GM18868 (cell line): ENCODE measurements around the gene CSH2.

ENCODE experiments used
- ATAC-seq: cut with Tn5 transposase; IDR thresholded peaks from one replicate; pipeline ENCODE4 v1.9.1; 2021; ENCODE audit warnings: mild to moderate bottlenecking, moderate library complexity; ENCODE audit not compliant: unreplicated experiment

CSH2 gene

GRCh38 chr17:63835167-63835720 is 38.2 kb downstream of the CSH2 start:
- no peak for ATAC-seq

- peak; percentile 72 for ATAC-seq
Measured at GRCh38 chr17:63834431-63835166, 38.9 kb downstream of the CSH2 start.

DNA sequence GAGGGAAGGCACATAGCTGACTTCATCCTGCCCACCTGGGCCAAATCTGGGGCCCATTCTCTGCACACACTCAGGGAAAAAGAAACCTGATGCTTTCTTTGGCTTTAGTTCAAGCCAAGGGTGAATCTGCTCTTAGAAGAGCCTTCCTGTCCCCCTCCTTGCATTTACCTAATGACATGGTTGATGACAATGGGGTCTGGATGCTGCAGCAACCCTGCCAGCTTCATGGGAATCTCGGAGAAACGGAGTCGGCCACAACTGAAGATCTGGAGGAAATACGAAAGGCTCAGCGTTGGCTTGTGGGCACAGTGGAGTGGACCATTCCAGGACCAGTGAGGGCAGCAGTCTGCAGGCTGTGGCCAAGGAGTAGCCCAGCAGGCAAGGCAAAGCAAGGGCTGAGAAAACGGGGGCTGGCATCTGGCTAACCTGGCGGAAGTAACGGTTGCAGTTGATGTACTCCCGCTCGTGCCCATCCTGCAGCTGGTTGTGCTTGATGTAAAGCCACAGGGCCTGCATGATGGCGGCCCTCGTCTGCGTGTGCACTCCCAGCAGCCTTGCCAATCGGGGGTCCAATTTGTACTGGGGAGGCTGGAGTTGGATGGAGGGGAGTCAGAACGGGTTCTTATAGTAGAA is 39.6 kb downstream of the CSH2 start:
- ATAC-seq, result no peak

- ATAC-seq, result no peak
Measured at GRCh38 chr17:63833026-63833740, 40.3 kb downstream of the CSH2 start.

- ATAC-seq, result no peak
Measured at GRCh38 chr17:63832455-63832854, 41.0 kb downstream of the CSH2 start.

- ATAC-seq, result no peak
Measured at GRCh38 chr17:63832014-63832413, 41.5 kb downstream of the CSH2 start.

DNA sequence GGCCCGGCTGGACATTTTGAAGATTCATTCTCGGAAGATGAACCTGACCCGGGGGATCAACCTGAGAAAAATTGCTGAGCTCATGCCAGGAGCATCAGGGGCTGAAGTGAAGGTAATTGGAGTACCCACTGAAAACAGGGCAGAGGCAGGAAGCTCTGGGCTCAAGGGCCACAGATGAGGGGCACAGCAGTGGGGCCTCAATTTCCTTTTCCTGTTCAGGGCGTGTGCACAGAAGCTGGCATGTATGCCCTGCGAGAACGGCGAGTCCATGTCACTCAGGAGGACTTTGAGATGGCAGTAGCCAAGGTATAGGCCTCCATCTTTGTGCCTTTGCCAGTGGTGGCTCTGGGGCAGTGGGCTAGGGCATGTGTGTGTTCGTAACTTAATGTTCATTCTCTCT is 42.0 kb downstream of the CSH2 start:
- no peak for ATAC-seq

DNA sequence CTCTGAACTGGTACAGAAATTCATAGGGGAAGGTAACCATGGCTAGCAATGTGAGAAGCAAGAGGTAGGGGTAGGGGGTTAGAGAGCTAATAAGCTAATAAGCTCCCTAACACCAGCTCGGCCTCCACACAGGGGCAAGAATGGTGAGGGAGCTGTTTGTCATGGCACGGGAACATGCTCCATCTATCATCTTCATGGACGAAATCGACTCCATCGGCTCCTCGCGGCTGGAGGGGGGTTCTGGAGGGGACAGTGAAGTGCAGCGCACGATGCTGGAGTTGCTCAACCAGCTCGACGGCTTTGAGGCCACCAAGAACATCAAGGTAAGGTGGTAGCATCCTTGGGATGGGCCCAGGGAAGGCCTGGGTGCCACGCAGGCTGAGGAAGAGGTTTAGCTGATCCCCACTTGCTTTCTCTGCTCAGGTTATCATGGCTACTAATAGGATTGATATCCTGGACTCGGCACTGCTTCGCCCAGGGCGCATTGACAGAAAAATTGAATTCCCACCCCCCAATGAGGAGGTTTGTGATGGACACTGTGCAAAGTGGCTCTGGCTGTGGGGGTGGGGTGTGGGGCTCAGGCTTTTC is 42.5 kb downstream of the CSH2 start:
- no peak for ATAC-seq

DNA sequence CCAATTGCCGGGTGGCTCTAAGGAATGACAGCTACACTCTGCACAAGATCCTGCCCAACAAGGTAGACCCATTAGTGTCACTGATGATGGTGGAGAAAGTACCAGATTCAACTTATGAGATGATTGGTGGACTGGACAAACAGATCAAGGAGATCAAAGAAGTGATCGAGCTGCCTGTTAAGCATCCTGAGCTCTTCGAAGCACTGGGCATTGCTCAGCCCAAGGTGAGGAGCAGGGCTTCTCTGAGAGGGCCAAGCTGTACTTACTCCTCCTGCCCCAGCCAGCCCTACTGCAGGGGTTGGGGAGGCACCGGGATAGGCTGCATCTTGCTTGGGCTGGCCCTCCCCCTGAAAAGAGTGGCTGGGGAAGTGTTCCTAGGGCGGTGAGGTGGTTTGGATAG is 43.2 kb downstream of the CSH2 start:
- ATAC-seq, result no peak

DNA sequence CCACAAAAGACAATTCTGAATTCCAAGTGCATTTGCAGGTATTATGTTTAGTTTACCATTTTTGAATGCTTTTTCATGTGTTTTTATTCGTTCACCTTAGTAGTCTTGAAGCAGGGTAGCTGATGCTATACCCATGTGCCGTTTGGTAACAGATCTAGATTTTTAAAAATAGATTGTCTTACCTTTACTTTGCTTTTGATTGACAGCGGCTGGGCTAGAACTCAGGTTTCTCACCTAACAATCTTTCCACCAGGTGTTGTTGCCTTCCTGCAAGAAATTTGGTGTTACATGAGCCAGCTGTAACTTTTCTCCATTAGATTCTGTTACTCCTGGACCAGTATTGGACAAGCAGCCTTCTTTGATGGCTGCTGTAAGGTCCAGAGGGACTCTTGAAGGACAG is 44.5 kb downstream of the CSH2 start:
- no peak for ATAC-seq

GRCh38 chr17:63827801-63828221 is 45.7 kb downstream of the CSH2 start:
- no peak for ATAC-seq

DNA sequence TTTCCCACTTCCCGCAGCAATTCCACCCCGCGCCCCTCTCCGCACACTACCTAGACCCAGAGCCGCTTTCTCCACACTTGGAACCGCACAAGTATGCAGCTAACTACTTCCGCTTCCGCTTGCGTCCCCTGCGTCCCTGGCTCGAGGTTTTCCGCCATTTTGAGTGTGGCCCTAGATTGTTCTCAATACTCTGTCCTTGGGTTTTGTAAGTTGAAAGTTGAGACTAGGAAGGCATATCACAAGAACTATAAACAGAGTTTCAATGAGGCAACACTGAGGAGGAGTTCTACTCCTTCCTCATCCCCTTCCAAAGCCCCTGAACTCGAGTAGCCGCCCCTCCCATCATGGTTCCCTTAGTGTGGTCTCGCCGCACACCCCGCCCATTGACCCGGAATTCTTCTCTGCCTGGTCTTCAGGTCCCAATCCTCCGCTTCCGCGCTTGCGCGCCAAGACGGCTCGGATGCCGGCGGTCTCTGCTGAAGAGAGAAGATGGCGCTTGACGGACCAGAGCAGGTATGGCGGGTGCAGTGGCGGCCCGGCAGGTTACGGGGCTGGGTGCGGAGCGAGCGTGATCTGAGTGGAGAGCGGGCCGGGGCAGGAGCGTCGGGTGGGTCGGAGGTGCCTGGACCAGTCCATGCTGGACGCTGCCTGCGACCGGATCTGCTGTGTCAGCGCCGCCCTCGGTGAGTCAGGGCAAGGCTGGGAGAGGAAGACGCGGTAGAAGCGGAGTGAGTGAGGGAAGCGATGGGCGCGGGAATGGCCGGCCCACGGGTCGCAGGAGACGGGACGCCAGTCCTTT is 46.3 kb downstream of the CSH2 start, which contains the start of the genes FTSJ3 and PSMC5:
FTSJ3 (minus strand) TSS at position 662 of the 799 bp plus-strand sequence. CDS start 761 bp downstream, outside the sequence.
PSMC5 (plus strand) TSS at position 430 of the 799 bp plus-strand sequence; CDS start at position 490, 60 bp downstream.
- ATAC-seq, result peak; percentile 88

DNA sequence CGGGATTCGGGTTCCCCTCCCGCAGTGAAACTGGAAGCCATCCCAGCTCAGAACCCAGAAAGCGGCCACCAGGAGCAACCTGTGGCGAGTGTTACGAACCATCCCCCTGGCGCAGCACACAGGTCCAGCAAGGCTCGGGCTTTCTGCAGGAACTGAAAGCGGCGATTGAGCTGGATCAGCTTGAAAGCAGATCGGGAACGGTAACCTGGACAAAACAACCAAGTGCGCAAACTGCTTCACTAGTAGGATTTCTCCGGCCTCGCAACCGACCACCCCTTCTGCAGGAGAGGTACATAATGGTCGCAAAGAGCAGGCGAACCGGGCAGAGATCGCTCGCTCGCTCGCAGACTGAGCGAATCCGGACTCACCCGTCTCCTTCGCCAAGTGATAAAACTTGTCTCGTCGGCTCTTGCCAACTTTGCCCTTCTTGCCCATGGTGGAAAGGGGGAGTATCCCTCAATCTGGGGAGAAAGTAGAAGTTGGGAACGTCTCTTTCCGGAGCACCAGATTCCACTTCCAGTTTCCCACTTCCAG is 46.9 kb downstream of the CSH2 start:
- ATAC-seq, result no peak

GRCh38 chr17:63824362-63824761 is 49.1 kb downstream of the CSH2 start:
- no peak for ATAC-seq

DNA sequence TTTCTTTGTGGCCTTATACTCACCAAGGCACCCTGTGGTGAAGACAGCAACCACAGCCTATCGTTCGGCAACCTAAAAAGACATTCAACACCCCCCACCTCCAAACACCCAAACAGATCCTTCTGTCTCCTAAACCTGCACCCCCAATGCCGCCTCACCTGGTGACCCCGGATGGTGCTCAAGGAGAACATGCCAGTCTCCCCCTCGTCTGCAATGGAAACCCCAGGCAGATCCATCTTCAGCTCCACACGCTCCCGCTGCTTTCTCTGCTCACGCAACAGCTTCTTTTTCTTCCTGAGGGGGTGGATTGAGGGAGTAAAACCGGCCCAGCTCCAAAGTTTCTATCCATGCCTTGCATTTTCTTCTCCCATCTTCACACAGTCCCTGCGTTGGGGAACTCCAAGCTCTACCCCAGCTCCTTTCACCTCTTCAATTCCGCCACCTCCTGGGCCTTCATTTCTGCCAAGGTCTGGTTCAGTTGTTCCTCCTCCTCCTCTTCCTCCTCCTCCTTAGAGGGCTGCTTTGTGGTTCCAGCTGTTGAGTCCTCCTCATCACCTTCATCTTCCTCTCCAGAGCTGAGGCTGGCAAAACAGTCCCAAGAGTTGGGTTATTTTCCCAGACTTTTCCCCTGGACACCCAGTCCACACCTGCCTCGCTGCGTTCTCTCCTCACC is 49.7 kb downstream of the CSH2 start:
- no peak for ATAC-seq

DNA sequence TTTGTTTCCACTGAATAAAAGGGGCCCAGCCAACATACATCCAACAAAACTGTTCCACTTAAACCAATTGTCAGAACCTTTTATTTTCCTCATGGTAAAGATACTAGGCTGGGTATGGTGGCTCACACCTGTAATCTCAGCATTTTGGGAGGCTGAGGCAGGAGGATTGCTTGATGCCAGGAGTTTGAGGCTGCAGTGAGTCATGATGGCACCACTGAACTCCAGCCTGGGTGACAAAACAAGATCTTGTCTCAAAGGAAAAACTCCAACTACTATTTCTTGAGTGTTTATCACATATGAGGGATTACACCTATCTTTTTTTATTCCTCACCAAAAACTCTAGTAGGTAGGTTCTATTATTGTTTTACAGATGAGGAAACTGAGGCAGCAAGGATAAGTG is 50.9 kb downstream of the CSH2 start:
- no peak for ATAC-seq
